ENCODE measurements around the gene HS3ST4. TPM values are rescaled to one million over a fixed set of nuclear protein-coding genes. Genes with fewer than 3 reads are reported as not detected.

HS3ST4 gene
- total and polyA plus RNA-seq, 2 of the 4 experiments (the other 2 are of a cell fraction): not detected

GRCh38 chr16:25716186-25716585 lies 24.4 kb downstream of the HS3ST4 start:
- H4K20me1 ChIP-seq (ENCODE audit: insufficient read depth, low read length): no peaks in the 10 kb centered on the region
- no peaks in the 10 kb centered on the region for H3K9me1 ChIP-seq (ENCODE audit: insufficient read depth, low read length)
- H4K91ac ChIP-seq (ENCODE audit: insufficient read depth, low read depth, low read length): no peak overlapping the region
- peaks cover 7% of the 10 kb centered on the region; the same call in 1 of the 2 replicates for H3K9me3 ChIP-seq (ENCODE audit: control insufficient read depth, insufficient read depth, low read length)
- H3K27ac ChIP-seq (ENCODE audit: insufficient read depth, low read length): no peak overlapping the region
- no peak overlapping the region for H2AK9ac ChIP-seq (replicated peaks; ENCODE audit: low read depth, low read length, poor library complexity)
- H2BK5ac ChIP-seq (ENCODE audit: low read depth, low read length, poor library complexity, severe bottlenecking): no peak overlapping the region
- intact Hi-C loops (cut with micrococcal nuclease) (no loop called here), in situ Hi-C loops (cut with MboI; ENCODE audit: low sequenced_read_pairs) (no loop called here), dilution Hi-C loops (cut with HindIII; ENCODE audit: low sequenced_read_pairs, unreplicated experiment) (no loop called here)
- H3K4ac ChIP-seq (ENCODE audit: low read depth, low read length): no peak overlapping the region
- H2BK15ac ChIP-seq (ENCODE audit: low read depth, low read length): no peak overlapping the region
- no peak overlapping the region for H2AFZ ChIP-seq (replicated peaks; ENCODE audit: low read length, poor library complexity)
- no peak overlapping the region for H2BK20ac ChIP-seq (ENCODE audit: low read depth, low read length)
- no peak overlapping the region for H3K14ac ChIP-seq (replicated peaks; ENCODE audit: low read depth, low read length)
- POLR2A ChIA-PET (ENCODE audit: unreplicated experiment): no interaction called here
- no peak for ATAC-seq (ENCODE audit: low read depth)
- no peak for DNase-seq
- no peaks in the 10 kb centered on the region for H3K36me3 ChIP-seq (ENCODE audit: control insufficient read depth, insufficient read depth, low read length)
- H3K4me2 ChIP-seq (ENCODE audit: low read depth, low read length): no peak overlapping the region
- H4K8ac ChIP-seq (ENCODE audit: low read depth in 2 of 2, low read length in 2 of 2): no peak overlapping the region
- no peak overlapping the region for H2AK5ac ChIP-seq (ENCODE audit: low read depth, low read length)
- CTCF ChIA-PET: no interaction called here
- H3K56ac ChIP-seq (ENCODE audit: extremely low read depth, insufficient read depth, low read length): no peak overlapping the region
- no peak overlapping the region for H3K23ac ChIP-seq (ENCODE audit: low read depth, low read length)
- TF ChIP-seq BHLHE40 (IDR thresholded peaks at IDR 0.05; ENCODE audit: low read depth, low read length) (no peak), USF2 (IDR thresholded peaks at IDR 0.05; ENCODE audit: low read depth, low read length) (no peak)
- H4K5ac ChIP-seq (ENCODE audit: low read depth, low read length): no peak overlapping the region
- no peak overlapping the region for H3K4me3 ChIP-seq (ENCODE audit: insufficient read depth, low read depth, low read length)
- H3K18ac ChIP-seq (ENCODE audit: low read depth, low read length): no peak overlapping the region
- no peaks in the 10 kb centered on the region for H3K79me1 ChIP-seq (ENCODE audit: low read depth in 1 of 2, low read length in 2 of 2)
- WGBS, 2 experiments (ENCODE audit: extremely low coverage in 2 of 2, insufficient read length in 1 of 2): no CpG with 5 or more reads among the region's 2 CpGs
- no peak overlapping the region for H2BK120ac ChIP-seq (ENCODE audit: low read depth, low read length)
- H3K27me3 ChIP-seq (ENCODE audit: control insufficient read depth, insufficient read depth, low read length): no peaks in the 10 kb centered on the region
- BruUV-seq (replicated peaks): no TSS peak
- H3K9ac ChIP-seq (ENCODE audit: low read depth, low read length): no peak overlapping the region
- H3K4me1 ChIP-seq (ENCODE audit: control insufficient read depth, insufficient read depth, low read length): no peaks in the 10 kb centered on the region

All from IMR-90 (cell line).